HUES64 (cell line): Measurements from ENCODE around the gene INO80.
"Not testable (repeated sequence)": the region's sequence is repeated elsewhere in the genome, so short reads cannot be mapped to it uniquely, and the experiment has no call there.

Experiments
- H3K27ac ChIP-seq: 2 replicates; pipeline ENCODE4 v1.7.0; 2013; ENCODE audit warnings: low read depth, low read length, inconsistent platforms
- H3K27me3 ChIP-seq: 2 replicates; pipeline ENCODE4 v1.6.1; 2013; ENCODE audit warnings: mild to moderate bottlenecking, low read length; ENCODE audit not compliant: insufficient read depth
- H3K36me3 ChIP-seq: 2 replicates; pipeline ENCODE4 v1.6.1; 2013; ENCODE audit warnings: mild to moderate bottlenecking, low read length; ENCODE audit not compliant: insufficient read depth
- H3K4me1 ChIP-seq: 2 replicates; pipeline ENCODE4 v1.6.1; 2013; ENCODE audit warnings: mild to moderate bottlenecking, low read length, moderate library complexity; ENCODE audit not compliant: insufficient read depth
- H3K4me3 ChIP-seq: 2 replicates; pipeline ENCODE4 v1.5.1; 2013; ENCODE audit warnings: mild to moderate bottlenecking, low read length, moderate library complexity
- H3K9ac ChIP-seq: 2 replicates; pipeline ENCODE4 v1.6.1; 2013; ENCODE audit warnings: mild to moderate bottlenecking, low read depth, low read length
- H3K9me3 ChIP-seq: 2 replicates; pipeline ENCODE4 v1.6.1; 2013; ENCODE audit warnings: low read depth, low read length; ENCODE audit not compliant: insufficient read depth
- whole genome bisulfite sequencing: fragments of 150-250, 120-280 bp; methylation state at CpG from one replicate; pipeline ENCODE4 v1.1.7; 2013; ENCODE audit warnings: missing lambda C conversion rate; 5-methylcytosine and 5-hydroxymethylcytosine counted together

The INO80 gene

GRCh38 chr15:41078879-41079278 is 37.2 kb downstream of the INO80 start:
- H3K27me3 ChIP-seq, H3K27ac ChIP-seq, H3K4me1 ChIP-seq, H3K9me3 ChIP-seq, H3K9ac ChIP-seq, H3K4me3 ChIP-seq: not testable (repeated sequence)
- H3K36me3 ChIP-seq = peaks cover 93% of the 10 kb centered on the region
- WGBS = 96% methylated on average over 3 of the region's 5 CpGs

- no peak overlapping the region for H3K9ac ChIP-seq
- H3K27me3 ChIP-seq = no peaks in the 10 kb centered on the region
- peaks cover 93% of the 10 kb centered on the region for H3K36me3 ChIP-seq
- WGBS = 94% methylated on average over 6 of the region's 7 CpGs
- no peaks in the 10 kb centered on the region for H3K4me1 ChIP-seq
- no peak overlapping the region for H3K27ac ChIP-seq
- H3K4me3 ChIP-seq = no peak overlapping the region
- no peaks in the 10 kb centered on the region for H3K9me3 ChIP-seq
These were observed 38.0 kb downstream of the INO80 start for GRCh38 chr15:41078125-41078524.

GRCh38 chr15:41073028-41073427 is 43.1 kb downstream of the INO80 start:
- Histone ChIP-seq H3K27me3 (no peaks in the 10 kb centered on the region), H3K4me3 (no peak overlapping the region), H3K4me1 (no peaks in the 10 kb centered on the region), H3K36me3 (peaks cover 94% of the 10 kb centered on the region), H3K9me3 (no peaks in the 10 kb centered on the region), H3K27ac (no peak overlapping the region), H3K9ac (no peak overlapping the region)
- WGBS = 94% methylated on average over 3 of the region's 3 CpGs

DNA sequence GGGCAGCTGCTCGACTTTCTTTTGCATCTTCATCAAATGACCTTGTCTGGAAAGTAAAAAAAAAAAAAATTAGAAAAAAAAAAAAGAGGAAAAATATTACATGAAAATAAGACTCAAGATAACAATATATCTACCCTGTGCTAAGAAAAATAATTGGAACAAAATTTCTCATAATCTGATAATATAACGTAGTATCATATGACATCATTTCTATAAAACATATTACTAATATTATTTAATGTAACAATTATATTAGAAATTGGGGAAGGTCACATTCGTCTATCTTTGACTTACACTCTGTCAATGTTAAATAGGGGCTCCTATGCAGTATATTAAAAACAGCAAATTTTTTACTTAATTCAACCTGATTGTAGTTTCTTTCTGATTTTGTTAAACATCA is 44.1 kb downstream of the INO80 start:
- WGBS = no CpG with 5 or more reads among the region's 3 CpGs
- H3K27me3 ChIP-seq = no peaks in the 10 kb centered on the region
- no peak overlapping the region for H3K4me3 ChIP-seq
- no peak overlapping the region for H3K9ac ChIP-seq
- peaks cover 94% of the 10 kb centered on the region for H3K36me3 ChIP-seq
- no peaks in the 10 kb centered on the region for H3K4me1 ChIP-seq
- H3K27ac ChIP-seq = no peak overlapping the region
- H3K9me3 ChIP-seq = no peaks in the 10 kb centered on the region

DNA sequence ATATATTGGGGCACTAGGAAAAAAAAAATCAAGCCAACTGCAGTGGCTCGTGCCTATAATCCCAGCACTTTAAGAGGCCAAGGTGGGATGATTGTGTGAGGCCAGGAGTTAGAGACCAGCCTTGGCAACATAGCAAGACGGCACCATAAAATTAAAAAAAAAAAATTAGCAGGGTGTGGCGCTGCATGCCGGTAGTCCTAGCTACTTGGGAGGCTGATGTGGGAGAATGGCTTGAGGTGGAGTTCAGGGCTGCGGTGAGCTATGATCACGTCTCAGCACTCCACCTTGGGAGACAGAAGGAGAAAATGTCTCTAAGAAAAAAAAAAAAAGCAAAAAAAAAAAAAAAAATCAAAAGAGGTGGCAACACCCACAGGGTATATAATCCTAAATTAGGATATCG is 49.6 kb downstream of the INO80 start:
- H3K9ac ChIP-seq = no peak overlapping the region
- peaks cover 25% of the 10 kb centered on the region for H3K9me3 ChIP-seq
- no peaks in the 10 kb centered on the region for H3K4me1 ChIP-seq
- H3K27me3 ChIP-seq = no peaks in the 10 kb centered on the region
- WGBS = 92% methylated on average over 7 of the region's 7 CpGs
- no peak overlapping the region for H3K27ac ChIP-seq
- H3K4me3 ChIP-seq = no peak overlapping the region
- peaks cover 98% of the 10 kb centered on the region for H3K36me3 ChIP-seq

DNA sequence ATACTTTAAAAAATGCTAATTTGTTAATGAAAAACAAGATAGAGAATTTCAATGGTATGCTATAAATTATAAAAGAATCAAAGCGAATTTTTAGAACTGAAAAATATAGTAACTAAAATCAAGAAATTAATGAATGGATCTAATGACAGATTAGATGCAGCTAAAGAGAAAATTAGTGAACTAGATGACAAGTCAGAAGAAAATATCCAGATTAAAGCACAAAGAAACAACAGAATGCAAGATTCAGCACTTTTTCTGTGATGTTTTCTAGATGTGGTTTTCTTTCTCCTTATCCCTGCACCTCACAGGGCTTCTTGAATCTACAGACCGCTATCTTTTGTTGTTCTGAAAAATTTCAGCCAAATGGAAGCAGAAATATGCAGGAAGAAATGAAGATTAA is 54.4 kb downstream of the INO80 start:
- H3K36me3 ChIP-seq = peaks cover 99% of the 10 kb centered on the region
- no peak overlapping the region for H3K4me3 ChIP-seq
- no peak overlapping the region for H3K9ac ChIP-seq
- no peak overlapping the region for H3K27ac ChIP-seq
- no peaks in the 10 kb centered on the region for H3K4me1 ChIP-seq
- H3K9me3 ChIP-seq = peaks cover 30% of the 10 kb centered on the region
- WGBS = no CpG with 5 or more reads among the region's 2 CpGs
- no peaks in the 10 kb centered on the region for H3K27me3 ChIP-seq

DNA sequence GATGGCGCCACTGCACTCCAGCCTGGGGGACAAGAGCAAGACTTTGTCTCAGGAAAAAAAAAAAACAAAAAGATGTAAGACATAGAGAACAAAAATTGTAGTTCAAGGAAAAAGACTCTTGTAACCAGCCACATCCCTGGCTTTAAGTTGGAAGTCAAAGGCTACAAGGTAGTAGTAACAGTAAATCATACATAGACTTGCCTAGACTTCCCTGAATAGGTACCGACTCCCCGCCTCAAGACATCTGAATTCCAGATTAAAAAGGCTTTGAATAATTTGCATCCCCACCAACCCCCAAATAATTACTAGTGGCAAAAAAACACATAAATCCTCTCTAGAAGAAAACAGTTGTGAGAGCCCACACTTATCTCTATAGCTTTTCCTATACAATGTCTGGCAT is 55.6 kb downstream of the INO80 start:
- H3K9me3 ChIP-seq = peaks cover 30% of the 10 kb centered on the region
- no peaks in the 10 kb centered on the region for H3K4me1 ChIP-seq
- no peak overlapping the region for H3K9ac ChIP-seq
- H3K36me3 ChIP-seq = peaks cover 99% of the 10 kb centered on the region
- WGBS = 97% methylated on average over 3 of the region's 3 CpGs
- H3K27me3 ChIP-seq = no peaks in the 10 kb centered on the region
- H3K4me3 ChIP-seq = no peak overlapping the region
- H3K27ac ChIP-seq = no peak overlapping the region

GRCh38 chr15:41056810-41057209 is 59.3 kb downstream of the INO80 start:
- peaks cover 96% of the 10 kb centered on the region for H3K36me3 ChIP-seq
- 96% methylated on average over 1 of the region's 2 CpGs for WGBS

GRCh38 chr15:41055706-41056105 is 60.4 kb downstream of the INO80 start:
- WGBS = 99% methylated on average over 2 of the region's 2 CpGs
- H3K9me3 ChIP-seq = no peaks in the 10 kb centered on the region
- no peaks in the 10 kb centered on the region for H3K27me3 ChIP-seq
- H3K4me3 ChIP-seq = no peak overlapping the region
- no peak overlapping the region for H3K9ac ChIP-seq
- H3K4me1 ChIP-seq = no peaks in the 10 kb centered on the region
- no peak overlapping the region for H3K27ac ChIP-seq
- peaks cover 94% of the 10 kb centered on the region for H3K36me3 ChIP-seq

More at GRCh38 chr15:41056810-41057209, 59.3 kb downstream of the INO80 start:
- Histone ChIP-seq H3K27ac (no peak overlapping the region), H3K4me3 (no peak overlapping the region), H3K9me3 (peaks cover 8% of the 10 kb centered on the region; the same call in 1 of the 2 replicates), H3K4me1 (no peaks in the 10 kb centered on the region), H3K9ac (no peak overlapping the region), H3K27me3 (no peaks in the 10 kb centered on the region)

DNA sequence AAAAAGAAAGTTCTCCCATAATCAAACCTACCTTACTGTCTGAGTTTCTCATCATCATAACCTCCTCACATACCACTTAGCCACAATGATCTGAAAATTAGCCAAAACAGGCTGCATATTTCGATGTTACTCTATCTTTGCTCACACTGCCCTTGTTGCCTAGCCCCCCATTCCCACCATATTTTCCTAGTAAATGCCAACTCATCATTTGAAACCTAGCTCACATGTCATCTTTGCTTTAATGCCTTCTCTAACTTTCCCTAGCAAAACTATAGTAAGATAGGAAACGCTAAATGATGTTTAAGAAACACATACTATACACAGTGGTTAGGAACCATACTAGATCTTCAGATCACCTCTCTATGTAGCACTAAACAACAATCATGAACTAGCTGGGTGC is 64.9 kb downstream of the INO80 start:
- Histone ChIP-seq H3K9ac (no peak overlapping the region), H3K27ac (no peak overlapping the region), H3K4me3 (no peak overlapping the region), H3K4me1 (no peaks in the 10 kb centered on the region), H3K27me3 (no peaks in the 10 kb centered on the region), H3K36me3 (peaks cover 94% of the 10 kb centered on the region), H3K9me3 (no peaks in the 10 kb centered on the region)
- over 99% methylated on average over 2 of the region's 2 CpGs for WGBS

- H3K36me3 ChIP-seq = peaks cover 94% of the 10 kb centered on the region
- 94% methylated on average over 1 of the region's 1 CpG for WGBS
- no peak overlapping the region for H3K27ac ChIP-seq
These were observed 67.2 kb downstream of the INO80 start for GRCh38 chr15:41048852-41049251.

DNA sequence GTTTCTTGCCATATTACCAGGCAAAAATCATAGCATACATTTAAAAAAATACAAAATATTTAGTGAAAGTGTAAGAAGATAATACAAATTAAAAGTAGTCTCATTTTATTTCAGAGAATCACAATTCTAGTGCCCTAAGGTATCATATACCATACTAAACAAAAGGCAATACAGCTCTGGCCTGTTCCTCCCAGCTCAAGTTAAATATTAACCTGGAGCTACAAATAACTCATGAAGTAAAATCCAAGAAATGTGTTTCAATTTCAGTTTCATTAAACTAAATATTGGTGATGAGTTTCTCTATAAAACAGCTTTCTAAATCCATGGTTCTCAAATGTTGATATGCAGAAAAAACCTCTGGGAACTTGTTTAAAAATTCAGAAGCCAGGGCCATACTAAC is 67.7 kb downstream of the INO80 start:
- no peak overlapping the region for H3K4me3 ChIP-seq
- H3K9ac ChIP-seq = no peak overlapping the region
- H3K4me1 ChIP-seq = no peaks in the 10 kb centered on the region
- peaks cover 94% of the 10 kb centered on the region for H3K36me3 ChIP-seq
- H3K27me3 ChIP-seq = no peaks in the 10 kb centered on the region
- H3K9me3 ChIP-seq = no peaks in the 10 kb centered on the region
- no peak overlapping the region for H3K27ac ChIP-seq

More at GRCh38 chr15:41048852-41049251, 67.2 kb downstream of the INO80 start:
- Histone ChIP-seq H3K4me3 (no peak overlapping the region), H3K9me3 (no peaks in the 10 kb centered on the region), H3K4me1 (no peaks in the 10 kb centered on the region), H3K27me3 (no peaks in the 10 kb centered on the region), H3K9ac (no peak overlapping the region)
